HS-27A (cell line): Measurements from ENCODE around the gene CEP152.

Experiments
- DNase-seq: peaks from one replicate; pipeline ENCODE4 v3.0.0-alpha.2; 2012; ENCODE audit warnings: low read depth, missing footprints

CEP152 gene

DNA sequence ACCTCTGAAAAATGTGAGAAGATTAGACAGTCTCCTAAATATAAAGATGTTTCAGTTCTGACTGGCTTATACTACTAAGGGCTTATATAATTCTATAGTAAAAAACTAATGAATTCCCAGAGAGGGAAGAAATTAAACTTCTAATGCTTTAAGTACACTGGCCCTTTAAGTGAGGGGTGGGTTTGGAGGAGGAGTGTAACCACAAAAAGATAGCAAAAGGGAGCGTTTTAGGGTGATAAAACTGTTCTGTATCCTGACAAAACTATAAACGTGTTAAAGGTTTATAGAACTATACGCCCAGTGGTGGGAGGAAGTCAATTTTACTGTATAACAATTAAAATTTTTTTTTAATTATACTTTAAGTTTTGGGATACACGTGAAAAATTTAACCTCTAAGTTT is 45.8 kb downstream of the CEP152 start:
- no peak for DNase-seq

DNA sequence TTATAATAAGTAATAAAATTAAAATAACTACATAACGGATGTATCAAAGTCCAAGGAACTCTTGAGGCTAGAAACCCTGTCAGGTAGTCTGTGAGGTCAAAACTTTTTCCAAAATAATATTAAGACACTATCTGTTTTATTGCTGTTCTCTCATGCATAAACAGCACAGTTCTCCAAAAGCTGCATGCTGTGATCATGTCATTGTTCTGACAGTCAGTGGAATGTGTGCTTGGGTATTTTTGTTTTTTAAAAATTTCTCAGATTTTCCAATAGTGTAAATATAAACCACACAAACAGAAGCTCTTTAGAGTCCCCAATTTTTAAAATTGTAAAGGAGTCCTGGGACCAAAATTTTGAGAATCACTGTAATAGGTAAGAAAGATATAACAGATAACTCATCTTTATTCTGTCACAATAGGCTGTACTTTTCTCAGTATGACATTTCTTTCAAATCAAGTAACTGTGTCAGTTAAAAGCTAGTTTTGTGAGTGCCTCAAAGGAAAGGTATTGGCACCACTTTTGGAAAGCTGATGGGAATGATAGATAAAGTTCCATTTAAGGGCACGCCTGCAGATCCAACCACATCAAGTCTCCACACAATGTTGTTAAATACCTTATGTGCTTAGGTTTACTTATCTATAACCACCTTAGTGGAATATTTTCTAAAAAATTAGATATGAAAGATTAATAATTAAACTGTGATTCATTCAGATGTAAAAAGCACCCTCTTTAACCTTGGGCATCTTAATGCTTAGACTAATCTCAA is 49.3 kb downstream of the CEP152 start:
- DNase-seq: no peak

GRCh38 chr15:48759921-48760320 is 50.9 kb downstream of the CEP152 start:
- no peak for DNase-seq

GRCh38 chr15:48757661-48758060 is 53.2 kb downstream of the CEP152 start:
- DNase-seq: no peak

DNA sequence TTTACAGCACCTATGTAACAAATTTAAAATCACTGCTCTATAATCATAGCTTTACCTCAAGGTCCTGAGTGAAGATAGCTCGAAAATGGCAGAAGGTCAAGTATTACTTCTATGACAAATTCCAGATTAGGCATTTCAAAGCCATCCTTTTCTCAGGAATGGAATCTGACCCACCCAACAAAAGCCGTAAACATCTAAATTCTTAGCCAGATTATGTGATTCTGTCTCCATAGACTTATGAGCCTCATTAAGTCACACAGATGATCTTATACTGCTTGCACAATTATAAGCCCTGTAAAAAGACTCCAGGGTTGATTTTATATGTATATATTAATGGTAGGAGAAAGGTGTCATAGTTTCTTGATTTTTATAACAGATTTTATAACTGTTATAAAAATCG is 56.9 kb downstream of the CEP152 start:
- no peak for DNase-seq

- DNase-seq: no peak
Observed at GRCh38 chr15:48751595-48751994, 59.3 kb downstream of the CEP152 start.

- DNase-seq: no peak
Observed at GRCh38 chr15:48748535-48748934, 62.3 kb downstream of the CEP152 start.

GRCh38 chr15:48733615-48734014 is 77.3 kb downstream of the CEP152 start:
- DNase-seq: no peak

DNA sequence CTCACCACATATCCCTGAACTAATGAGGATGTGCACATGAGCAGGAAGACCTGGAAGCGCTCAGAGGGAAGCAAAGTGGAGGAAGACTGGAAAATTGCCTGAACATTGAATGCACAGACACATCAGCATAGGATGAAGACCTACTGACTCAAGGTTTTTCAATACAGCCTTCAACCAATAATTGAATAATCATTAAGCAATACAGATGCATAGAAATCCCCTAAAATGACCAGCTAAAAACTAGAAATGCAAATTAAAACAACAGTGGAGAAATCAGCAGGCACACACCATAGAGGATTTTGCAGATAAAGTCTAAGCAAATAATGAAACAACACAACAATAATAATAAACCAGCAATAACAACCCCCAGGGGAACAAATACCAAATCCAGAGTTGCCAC is 80.4 kb downstream of the CEP152 start:
- DNase-seq: no peak

DNA sequence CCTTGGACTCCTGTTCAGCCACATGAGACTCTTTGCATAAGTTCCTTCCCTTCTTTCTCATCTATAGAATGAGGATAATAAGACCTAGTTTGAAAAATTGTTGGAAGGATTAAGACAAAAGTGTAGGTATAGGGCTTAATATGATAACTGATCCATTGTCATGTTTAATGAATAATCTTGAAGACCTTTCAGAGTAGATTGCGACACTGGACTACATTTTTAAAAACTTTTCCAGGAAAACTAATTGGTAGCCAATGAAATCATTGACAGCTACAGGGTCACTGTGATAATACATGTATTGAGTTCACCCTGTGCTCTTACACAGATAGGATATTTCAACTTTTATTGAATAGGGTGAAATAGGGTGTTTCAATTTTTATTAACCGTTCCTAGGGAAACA is 86.9 kb downstream of the CEP152 start:
- no peak for DNase-seq

- DNase-seq: peak; percentile 72
Observed at GRCh38 chr15:48722764-48723661, 87.9 kb downstream of the CEP152 start.

DNA sequence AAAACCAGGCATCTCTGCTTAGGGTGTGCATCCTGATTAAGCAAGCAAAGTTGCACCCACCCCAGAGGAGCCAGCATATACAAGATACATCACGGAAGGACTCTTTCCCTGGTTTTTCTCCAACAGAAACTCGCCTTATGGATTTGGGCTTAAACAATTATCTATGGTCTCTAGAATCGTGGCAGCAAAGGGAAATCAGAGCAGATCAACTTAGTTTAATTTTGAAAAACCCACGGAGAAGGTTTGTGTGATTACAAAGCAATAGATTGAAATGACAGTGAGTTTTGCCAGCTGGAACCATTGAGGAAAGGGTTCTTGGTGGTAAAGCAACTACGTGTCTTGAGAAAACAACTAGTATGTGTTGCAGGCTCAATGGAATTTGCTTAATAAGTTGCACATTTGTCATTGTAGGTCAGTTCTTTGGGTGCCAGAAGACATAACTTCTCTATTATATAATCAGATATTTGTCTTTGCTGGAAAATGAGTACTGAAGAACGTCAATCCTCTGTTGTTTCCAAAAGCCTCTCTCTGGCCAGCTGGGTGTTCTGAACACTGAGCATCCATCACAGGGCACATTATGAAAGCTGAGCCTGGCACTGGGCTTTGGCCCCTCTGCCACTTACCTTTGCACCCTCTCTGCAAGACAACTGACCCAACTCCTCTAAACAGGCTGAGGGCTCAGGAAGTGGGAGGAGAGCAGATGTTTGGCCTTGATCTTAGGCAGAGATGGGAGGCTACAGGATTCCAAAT is 89.6 kb downstream of the CEP152 start:
- DNase-seq: no peak

GRCh38 chr15:48720646-48721045 is 90.2 kb downstream of the CEP152 start:
- DNase-seq: no peak

DNA sequence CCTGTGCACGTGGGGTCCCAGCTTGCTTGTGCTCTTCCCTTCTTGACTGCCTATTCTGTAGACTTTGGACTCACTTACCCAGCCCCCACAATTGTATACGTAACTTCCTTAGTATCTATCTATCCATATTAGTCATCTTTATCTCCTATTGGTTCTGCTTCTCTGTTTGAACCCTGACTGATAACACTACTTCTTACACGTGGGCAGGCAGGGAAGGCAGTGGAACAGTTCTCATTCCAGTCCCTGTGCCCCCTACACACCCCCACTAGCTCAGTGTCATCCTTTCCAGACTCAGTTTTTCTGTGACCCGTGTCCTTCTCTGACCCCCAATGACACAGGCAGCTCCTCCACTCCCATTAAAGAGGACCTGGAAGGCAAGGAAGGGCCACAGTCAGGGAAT is 91.2 kb downstream of the CEP152 start:
- no peak for DNase-seq

- no peak for DNase-seq
Observed at GRCh38 chr15:48718646-48719045, 92.2 kb downstream of the CEP152 start.

DNA sequence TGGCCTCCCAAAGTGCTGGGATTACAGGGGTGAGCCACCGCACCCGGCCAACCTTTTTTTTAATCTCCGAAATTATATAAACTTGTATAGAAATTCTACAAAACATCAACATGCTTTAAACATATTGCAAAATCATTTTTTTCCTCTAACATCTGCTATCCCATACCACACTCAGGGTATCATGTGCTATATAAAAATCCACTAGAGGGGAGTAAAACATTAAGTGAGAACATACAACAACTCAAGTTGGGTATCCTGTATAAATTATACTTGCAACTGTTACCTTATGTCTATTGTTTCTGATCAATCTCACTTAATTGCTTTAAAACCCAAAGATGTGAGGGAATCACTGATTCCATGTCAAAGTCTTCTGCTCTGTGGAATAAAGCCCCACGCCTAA is 93.4 kb downstream of the CEP152 start:
- no peak for DNase-seq

DNA sequence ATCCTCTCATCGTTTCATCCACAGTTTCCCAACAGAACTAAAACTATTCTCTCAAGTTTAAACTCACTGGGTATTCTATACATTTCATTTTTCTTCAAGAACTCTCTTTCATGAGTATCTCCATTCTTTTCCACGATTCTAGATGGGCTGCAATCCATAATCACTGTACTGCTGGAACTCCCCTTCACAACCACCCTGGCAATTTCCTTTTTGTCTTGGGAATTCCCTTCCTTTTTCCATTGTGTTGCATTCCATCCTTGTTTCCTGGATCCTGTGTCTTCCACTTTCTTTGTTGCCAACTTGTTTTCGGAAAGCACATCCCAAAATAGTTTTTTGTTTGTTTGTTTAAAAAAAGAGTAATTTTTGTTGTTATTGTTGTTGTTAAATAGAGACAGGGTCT is 98.3 kb downstream of the CEP152 start:
- DNase-seq: no peak

- DNase-seq: no peak
Observed at GRCh38 chr15:48710952-48711495, 99.8 kb downstream of the CEP152 start.

DNA sequence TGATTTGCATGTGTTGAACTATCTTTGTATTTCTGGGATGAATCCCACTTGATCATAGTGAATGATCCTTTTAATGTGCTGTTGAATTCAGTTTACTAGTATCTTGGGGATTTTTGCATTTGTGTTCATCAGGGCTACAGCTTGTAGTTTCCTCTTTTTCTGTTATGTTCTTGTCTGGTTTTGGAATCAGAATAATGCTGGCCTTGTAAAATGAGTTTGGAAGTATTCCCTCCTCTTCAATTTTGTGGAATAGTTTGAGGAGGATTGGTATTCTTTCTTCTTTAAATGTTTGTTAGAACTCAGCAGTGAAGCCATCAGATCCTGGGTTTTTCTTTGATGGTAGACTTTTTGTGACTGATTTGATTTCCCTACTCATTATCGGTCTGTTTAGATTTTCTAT is 102.2 kb downstream of the CEP152 start:
- DNase-seq: no peak

GRCh38 chr15:48705381-48705780 is 105.5 kb downstream of the CEP152 start:
- no peak for DNase-seq

DNA sequence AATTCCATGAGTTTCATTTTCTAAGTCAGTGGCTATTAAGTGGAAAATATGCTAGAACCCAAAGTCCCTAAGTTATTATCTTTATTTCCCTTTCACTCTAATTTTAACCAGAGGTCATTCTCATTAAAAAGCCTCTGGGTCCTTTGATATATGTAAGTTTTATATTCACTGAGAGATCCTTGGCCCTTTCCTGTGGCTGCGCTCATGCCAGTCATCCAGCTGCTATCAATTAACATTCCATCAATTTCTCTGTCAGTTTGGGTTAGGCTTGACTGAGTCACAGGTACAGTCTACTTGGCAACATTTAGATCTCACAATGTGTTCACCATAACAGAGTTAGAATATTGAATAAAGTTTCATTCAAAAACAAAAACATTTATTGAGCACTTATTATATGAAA is 107.3 kb downstream of the CEP152 start:
- DNase-seq: no peak

DNA sequence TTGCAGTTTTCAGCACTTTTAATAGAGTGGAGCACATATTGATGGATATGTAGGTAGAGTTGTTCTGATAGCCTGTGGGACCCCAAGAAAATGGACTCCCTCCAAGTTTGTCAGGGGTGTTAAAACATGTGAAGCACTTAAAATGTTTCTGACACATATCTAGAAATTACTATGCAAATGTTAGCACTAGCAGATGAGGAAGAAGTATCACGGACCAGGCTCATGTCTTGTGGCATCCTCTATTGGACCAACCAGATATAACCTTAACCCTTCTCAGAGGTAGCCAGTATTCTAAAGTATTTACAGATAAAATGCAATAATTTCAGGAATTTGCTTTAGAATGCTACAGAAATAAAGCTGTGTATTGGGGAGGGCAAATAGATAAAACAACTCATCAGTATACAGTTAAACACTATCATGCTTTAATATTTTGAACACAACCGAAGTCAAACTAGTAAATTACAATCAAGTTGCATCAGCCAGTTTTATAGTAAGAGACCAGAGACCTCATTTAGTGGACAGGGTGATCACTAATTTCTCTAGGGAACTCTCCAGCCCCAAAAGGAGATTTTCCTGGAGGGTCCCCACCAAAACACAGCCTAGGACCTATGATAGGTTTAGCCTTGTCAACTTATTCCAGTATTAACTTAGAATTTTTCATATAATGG is 108.2 kb downstream of the CEP152 start:
- DNase-seq: no peak
